Gastrocnemius medialis (tissue), 4 donors: Measurements from ENCODE around the gene CALD1.
"Not testable (repeated sequence)": the region's sequence is repeated elsewhere in the genome, so short reads cannot be mapped to it uniquely, and the experiment has no call there.

Source experiments
- CTCF ChIP-seq, 5 experiments: fragments of 450-650 bp in 3 of 5; fragments of 200-600 bp in 2 of 5; sonication (generic) in 2 of 5; IDR thresholded peaks in 4 of 5; conservative IDR thresholded peaks in 1 of 5; 1 replicate in 4 of 5; 2 replicates in 1 of 5; pipeline ENCODE4 v1.5.1; 2016 to 2019; ENCODE audit warnings: antibody characterized with exemption in 5 of 5, mild to moderate bottlenecking in 3 of 5, moderate library complexity in 3 of 5
- POLR2A ChIP-seq, 2 donors: fragments of 450-650 bp; IDR thresholded peaks; one replicate each; pipeline ENCODE4 v1.6.1; 2017; ENCODE audit warnings: antibody characterized with exemption in 2 of 2, mild to moderate bottlenecking in 2 of 2, moderate library complexity in 2 of 2

GRCh38 chr7:134981645-134982044, 202.2 kb downstream of the CALD1 start:
- not testable (repeated sequence) for TF ChIP-seq CTCF (IDR thresholded peaks at IDR 0.05 in 4 of 5, conservative IDR thresholded peaks at IDR 0.05 in 1 of 5); POLR2A (IDR thresholded peaks at IDR 0.05)
